Memory B cell (primary cell): Measurements from ENCODE around the gene LGALS1.

Experiments
- ATAC-seq: fragments of 150-1000 bp; cut with Tn5 transposase; 2 replicates; pipeline ENCODE4 v1.10.0; 2021; ENCODE audit warnings: low read depth, mild to moderate bottlenecking, moderate library complexity
- DNase-seq, 2 donors: peaks; one replicate each; pipeline ENCODE4 v3.0.0; 2022; ENCODE audit warnings: low spot score in 2 of 2
- H3K27ac Mint-ChIP-seq: one replicate; pipeline ENCODE4 v1.8.0; 2022; ENCODE audit warnings: mild to moderate bottlenecking, moderate library complexity, mixed read lengths
- H3K27me3 Mint-ChIP-seq: one replicate; pipeline ENCODE4 v1.8.0; 2022; ENCODE audit warnings: mixed read lengths
- H3K36me3 Mint-ChIP-seq: one replicate; pipeline ENCODE4 v1.8.0; 2022; ENCODE audit warnings: mild to moderate bottlenecking, mixed read lengths
- H3K4me1 Mint-ChIP-seq: one replicate; pipeline ENCODE4 v1.8.0; 2022; ENCODE audit warnings: mixed read lengths
- H3K4me3 Mint-ChIP-seq: one replicate; pipeline ENCODE4 v1.8.0; 2022; ENCODE audit warnings: mild to moderate bottlenecking, moderate library complexity, mixed read lengths
- H3K9me3 Mint-ChIP-seq: one replicate; pipeline ENCODE4 v1.8.0; 2022; ENCODE audit warnings: mixed read lengths

LGALS1 gene

DNA sequence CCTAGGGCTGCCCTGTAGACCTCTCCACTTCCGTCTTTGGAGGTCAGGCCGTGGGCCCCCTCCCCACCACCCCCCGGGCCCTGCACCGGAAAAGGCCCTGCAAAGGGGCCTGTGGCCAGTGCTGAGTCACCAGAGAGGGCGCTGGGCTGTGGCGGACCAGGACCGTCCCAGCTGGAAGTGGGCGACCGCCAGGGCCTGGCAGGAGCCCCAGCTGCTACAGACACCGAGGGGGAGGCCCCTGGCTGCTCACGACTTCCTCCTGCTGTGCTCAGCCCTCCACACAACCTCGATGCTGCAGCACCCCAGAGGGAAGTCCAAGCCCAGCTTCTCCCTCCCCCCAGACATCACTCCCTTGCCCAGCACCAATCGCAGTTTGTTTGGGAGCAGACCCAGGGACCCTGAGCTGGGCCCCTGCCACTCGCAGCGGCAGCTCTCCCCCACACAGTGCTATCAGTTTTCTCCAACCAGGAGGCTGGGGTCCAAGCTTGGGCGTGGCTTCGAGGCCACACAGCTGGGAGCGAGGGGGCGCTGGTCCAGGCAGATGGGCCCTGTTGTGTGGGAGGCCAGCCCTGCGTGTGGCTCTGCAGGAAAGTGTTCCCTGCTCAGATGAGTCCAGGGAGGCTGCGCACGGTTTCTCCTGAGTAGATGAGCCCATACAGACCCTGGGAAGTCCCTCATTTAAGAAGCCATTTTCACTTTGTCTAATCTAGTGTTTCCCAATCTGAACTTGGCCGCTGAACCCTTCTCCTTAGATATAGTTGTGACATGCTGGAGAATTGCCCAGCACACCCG lies 41.6 kb upstream of the LGALS1 start:
- Mint-ChIP-seq H3K27ac (peak overlapping the region; percentile 93), H3K27me3 (no peaks in the 10 kb centered on the region), H3K4me3 (peak overlapping the region; percentile 71), H3K4me1 (peaks cover 53% of the 10 kb centered on the region), H3K9me3 (no peaks in the 10 kb centered on the region), H3K36me3 (peaks cover 4% of the 10 kb centered on the region)
- DNase-seq, result peak; percentile 66 to 68
- ATAC-seq, result peak; percentile 81

DNA sequence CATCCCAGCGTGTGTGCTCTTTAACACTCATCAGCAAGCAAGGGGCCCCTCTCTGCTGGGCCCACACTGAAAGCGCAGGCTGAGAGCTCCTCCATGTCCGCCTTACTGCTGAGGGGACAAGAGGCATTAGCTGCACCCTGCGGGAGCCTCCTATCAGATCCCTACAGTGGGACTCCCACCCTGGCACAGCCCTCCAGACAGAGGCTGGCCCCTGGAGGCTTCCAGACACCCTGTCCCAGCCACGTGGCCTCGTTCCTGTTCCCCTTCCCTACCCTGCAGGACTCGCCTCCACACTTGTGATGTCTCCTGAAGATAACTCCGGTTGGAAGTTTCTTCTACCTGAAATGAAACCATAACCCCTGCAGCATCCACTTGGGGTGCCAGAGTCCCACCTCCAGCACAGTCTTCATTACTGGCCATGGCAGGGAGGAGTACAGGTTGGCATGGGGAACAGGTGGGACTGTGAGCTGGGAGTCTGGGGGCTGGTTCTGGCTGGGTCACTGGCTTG lies 41.0 kb upstream of the LGALS1 start:
- ATAC-seq, result no peak
- Mint-ChIP-seq H3K36me3 (peaks cover 1% of the 10 kb centered on the region), H3K4me1 (peaks cover 49% of the 10 kb centered on the region), H3K9me3 (no peaks in the 10 kb centered on the region), H3K27ac (peak overlapping the region; percentile 93), H3K4me3 (peak overlapping the region; percentile 71), H3K27me3 (no peaks in the 10 kb centered on the region)
- no peak for DNase-seq

DNA sequence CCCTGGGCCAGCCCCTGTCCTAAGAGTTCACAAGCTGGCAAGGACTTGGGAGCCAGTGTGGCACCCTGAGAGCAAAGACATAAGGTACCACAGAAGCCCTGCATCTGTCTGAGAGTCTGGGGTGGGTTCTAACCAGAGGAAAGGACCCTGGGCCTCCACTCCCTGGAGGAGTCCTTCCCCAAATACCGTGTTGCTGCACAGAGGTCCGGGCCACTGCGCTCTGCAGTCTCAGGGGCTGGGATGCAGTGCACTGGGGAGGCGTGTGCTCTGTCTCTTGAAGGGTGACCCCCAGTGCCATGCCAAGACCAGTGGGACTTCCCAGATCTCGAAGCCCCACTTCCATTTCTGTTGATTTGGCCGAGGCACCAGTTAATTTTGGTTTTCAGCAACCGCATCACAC lies 40.3 kb upstream of the LGALS1 start:
- ATAC-seq (no peak), DNase-seq (no peak)
- H3K27ac Mint-ChIP-seq, result peak overlapping the region; percentile 93
- H3K4me3 Mint-ChIP-seq, result no peak overlapping the region
- no peaks in the 10 kb centered on the region for H3K9me3 Mint-ChIP-seq
- H3K36me3 Mint-ChIP-seq, result peaks cover 1% of the 10 kb centered on the region
- H3K4me1 Mint-ChIP-seq, result peaks cover 49% of the 10 kb centered on the region
- H3K27me3 Mint-ChIP-seq, result no peaks in the 10 kb centered on the region

DNA sequence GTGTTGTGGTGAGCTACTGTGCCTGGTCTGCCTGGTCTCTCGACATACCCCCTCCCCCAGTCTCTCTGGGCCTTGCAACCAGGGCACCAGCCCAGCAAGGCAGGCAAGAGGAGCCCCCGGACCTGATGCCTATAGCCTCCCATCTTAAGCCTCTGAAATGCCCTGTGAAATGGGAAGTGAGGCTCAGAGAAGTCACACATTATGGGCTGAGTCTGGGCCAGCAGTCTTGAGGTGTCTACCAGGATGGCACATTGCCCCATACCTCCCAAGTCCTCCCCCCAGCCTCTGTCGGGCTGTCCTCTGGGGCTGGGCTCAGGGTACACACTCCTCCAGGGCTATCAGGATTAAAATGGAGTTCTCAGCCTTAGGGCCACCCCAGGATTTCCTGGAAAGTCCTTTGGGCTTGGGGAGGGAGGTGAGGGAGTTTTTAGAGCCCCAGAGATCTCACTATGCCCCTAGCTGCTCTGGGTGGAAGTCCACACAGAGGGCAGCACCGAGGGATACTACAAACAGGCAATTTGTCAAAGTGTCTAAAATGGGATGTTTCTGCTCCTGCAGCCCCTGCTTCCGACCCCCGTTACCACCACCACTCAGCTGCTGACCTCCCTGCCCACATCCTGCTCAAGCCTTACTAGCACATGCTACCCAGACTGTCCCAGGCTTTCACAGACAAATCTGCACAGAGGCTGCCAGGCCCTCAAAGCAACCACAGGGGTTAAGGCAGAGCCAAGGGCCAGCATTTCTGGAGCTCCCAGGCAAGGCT lies 39.1 kb upstream of the LGALS1 start:
- peaks cover 52% of the 10 kb centered on the region for H3K4me1 Mint-ChIP-seq
- DNase-seq (no peak), ATAC-seq (no peak)
- peak overlapping the region; percentile 51 for H3K4me3 Mint-ChIP-seq
- peak overlapping the region; percentile 69 for H3K27ac Mint-ChIP-seq
- no peaks in the 10 kb centered on the region for H3K27me3 Mint-ChIP-seq
- H3K36me3 Mint-ChIP-seq, result peaks cover 1% of the 10 kb centered on the region
- H3K9me3 Mint-ChIP-seq, result no peaks in the 10 kb centered on the region

DNA sequence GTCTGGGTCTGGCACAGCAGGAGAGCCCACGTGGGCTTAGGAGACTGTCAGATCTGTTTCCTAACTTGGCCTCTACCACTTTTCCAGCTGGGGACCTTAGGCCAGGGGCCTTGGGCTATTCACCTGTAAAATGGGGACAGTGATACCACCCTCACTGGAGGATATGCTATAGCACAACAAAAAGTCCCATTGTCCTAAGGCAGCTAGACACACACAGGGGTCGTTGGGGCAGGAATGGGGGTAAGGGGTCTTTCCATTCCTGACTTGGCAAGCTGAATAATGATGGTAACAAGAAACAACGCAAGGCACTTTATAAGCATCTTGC lies 38.5 kb upstream of the LGALS1 start:
- Mint-ChIP-seq H3K36me3 (peaks cover under 1% of the 10 kb centered on the region), H3K27ac (peak overlapping the region; percentile 69), H3K4me1 (peaks cover 52% of the 10 kb centered on the region), H3K27me3 (no peaks in the 10 kb centered on the region), H3K9me3 (no peaks in the 10 kb centered on the region), H3K4me3 (peak overlapping the region; percentile 51)
- no peak for DNase-seq
- no peak for ATAC-seq

DNA sequence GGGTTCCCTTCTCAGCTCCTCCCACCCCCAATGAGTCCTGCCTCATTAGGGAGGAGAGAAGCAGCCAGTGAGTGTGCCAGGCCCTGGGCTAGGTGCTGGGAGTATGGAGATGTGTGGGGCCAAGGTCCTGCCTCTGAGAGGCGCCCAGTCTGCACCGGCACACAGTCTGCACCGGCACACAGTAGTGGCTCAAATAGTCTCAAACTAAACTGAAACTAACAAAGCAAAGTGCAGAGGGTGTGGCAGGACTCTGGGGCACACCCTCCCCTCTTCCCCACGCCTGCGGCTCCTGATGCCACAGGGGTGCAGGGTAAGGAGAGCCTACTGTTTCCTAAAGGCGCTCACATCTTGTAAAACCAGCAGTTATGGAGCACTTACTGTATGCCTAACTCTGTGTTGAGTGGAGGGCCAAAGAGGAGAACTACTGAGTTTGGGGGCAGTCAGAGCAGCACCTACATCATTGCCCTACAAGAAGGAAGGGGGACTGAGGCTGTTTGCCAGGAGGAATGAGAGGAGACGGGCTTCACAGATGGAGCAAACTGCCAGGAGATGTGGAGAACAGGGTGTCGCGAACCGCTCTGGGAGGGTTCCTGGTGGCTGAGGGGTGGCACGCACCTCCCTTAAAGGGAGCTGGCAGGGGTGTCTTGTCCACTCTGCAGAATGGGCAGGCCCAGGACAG lies 36.9 kb upstream of the LGALS1 start:
- DNase-seq (no peak), ATAC-seq (peak; percentile 17)
- Mint-ChIP-seq H3K27me3 (no peaks in the 10 kb centered on the region), H3K27ac (peak overlapping the region; percentile 88), H3K36me3 (peaks cover 7% of the 10 kb centered on the region), H3K4me1 (peaks cover 50% of the 10 kb centered on the region), H3K4me3 (peak overlapping the region; percentile 92), H3K9me3 (no peaks in the 10 kb centered on the region)

DNA sequence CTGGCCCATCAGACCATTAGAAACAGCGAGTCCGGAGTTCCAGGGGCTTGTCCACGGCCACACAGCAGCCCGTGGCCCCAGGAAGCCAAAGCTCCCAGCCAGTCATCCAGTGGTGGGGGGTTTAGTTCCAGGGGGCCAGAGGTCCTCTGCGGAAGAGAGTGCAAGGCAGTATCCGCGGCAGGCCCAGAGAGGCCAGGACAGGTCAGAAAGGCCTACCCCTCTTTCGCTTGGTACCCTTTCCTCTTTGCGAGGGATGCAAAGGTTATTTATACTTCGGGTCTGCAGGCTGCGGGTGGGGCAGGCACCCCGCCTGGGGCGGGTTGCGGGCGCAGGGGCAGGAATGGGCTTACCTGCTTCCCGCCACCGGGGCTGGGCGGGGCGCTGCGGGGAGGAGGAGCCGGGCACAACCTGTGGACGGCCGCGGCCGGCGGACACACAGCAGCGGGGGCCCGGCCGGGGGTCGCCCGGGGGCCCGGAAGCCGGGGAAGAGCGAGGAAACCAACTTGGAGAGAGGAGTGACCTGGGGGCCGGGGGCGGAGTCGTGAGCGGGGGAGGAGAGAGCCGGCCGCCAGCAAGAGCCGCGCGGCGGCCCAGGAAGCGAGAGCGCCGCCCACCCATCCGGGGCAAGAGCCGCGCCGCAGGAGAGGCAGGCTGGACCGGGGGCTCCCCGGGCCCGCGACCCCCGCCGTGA lies 36.2 kb upstream of the LGALS1 start, which contains the start of gene SH3BP1:
Gene SH3BP1, plus strand, starts transcription at position 600 of the 691 bp plus-strand sequence. CDS start 119 bp downstream, outside the sequence.
- DNase-seq (no peak), ATAC-seq (peak; percentile 37)
- H3K27me3 Mint-ChIP-seq, result no peaks in the 10 kb centered on the region
- H3K4me1 Mint-ChIP-seq, result peaks cover 48% of the 10 kb centered on the region
- peak within 1 kb of the TSS; percentile 88 for H3K27ac Mint-ChIP-seq
- no peaks in the 10 kb centered on the region for H3K9me3 Mint-ChIP-seq
- peaks cover 11% of the 10 kb centered on the region for H3K36me3 Mint-ChIP-seq
- H3K4me3 Mint-ChIP-seq, result peak within 1 kb of the TSS; percentile 92

DNA sequence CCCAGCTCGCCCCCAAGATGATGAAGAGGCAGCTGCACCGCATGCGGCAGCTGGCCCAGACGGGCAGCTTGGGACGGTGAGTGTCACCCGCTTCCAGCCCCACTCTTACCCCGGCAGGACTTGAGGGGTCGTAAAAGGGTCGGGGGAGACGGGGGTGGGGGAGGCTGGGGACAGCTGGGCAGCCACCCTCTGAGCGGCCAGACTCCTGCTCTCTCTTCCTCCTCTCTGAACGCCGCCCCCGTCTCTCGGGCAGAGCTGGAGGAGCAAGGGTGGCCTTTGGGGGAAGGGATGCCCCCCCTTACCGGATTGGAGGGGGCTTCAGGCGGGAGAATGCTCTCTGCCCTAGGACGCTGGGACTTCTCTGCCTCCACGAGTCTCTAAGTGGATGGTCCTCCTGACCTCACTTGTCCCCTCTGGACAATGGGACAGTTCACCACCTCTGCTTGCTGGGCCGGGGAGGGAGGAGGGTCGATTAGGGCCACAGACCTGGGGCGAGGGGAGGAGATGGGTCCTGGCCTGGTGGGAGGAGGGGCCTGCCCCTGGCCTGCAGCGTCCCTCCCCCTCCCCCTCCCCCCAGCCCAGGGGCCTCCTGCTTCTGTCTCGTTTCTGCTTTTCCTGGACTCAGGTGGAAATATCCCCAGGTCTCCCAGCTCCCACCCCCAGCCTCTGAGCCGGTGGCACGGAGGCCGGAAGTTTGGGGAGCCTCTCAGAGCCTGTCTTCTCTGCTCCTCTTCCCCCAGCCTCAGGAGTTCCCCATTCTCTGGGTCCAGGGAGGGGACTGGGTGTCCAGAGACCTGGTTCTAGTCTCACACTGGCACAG lies 35.5 kb upstream of the LGALS1 start:
- Mint-ChIP-seq H3K4me1 (peaks cover 44% of the 10 kb centered on the region), H3K27ac (peak overlapping the region; percentile 74), H3K36me3 (peaks cover 13% of the 10 kb centered on the region), H3K4me3 (peak overlapping the region; percentile 92), H3K9me3 (no peaks in the 10 kb centered on the region), H3K27me3 (no peaks in the 10 kb centered on the region)
- no peak for DNase-seq
- ATAC-seq, result peak; percentile 18

DNA sequence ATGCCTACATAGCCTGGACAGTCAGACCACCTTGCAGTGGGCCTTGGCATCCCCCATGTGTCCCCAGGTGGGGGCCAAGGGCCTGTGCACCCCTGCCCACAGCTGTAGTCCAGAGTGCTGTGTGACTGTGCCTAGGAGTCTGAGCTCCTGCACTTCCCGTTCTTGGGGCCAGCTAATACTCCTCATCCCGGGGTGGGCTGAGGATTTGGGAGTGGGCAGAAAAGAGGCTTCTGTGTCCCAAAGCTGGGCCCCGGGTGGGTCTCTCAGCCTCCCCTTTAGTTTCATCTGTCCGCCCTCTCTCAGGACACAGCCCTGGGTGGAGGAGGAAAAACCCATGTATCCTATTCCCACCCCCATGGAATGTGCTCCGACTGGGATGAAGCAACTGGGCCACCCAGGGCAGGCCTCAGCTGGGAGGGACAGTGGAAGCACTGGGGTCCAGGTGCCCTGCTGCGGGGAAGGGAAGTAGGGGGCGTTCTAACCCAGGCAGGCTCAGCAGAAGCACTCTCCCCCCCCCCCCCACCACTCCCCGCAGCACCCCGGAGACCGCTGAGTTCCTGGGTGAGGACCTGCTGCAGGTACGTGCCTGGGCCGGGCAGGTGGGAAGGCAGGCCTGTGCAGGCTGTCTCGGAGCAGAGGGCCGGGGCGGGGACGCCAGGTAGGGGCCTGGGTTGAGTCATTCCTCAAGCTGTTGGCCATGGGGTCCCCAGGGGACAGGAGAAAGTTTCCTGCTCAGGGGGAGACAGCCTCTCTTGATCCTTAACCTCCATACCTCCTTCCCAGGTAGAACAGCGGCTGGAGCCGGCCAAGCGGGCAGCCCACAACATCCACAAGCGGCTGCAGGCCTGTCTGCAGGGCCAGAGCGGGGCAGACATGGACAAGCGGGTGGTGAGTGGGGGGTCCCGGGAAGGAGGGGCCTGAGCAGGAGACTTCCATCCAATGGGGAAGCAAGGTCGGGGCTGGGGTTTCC lies 34.6 kb upstream of the LGALS1 start:
- Mint-ChIP-seq H3K27ac (peak overlapping the region; percentile 74), H3K36me3 (peaks cover 13% of the 10 kb centered on the region), H3K4me3 (peak overlapping the region; percentile 92), H3K4me1 (peaks cover 45% of the 10 kb centered on the region), H3K27me3 (no peaks in the 10 kb centered on the region), H3K9me3 (no peaks in the 10 kb centered on the region)
- DNase-seq, result no peak
- ATAC-seq, result peak; percentile 10

DNA sequence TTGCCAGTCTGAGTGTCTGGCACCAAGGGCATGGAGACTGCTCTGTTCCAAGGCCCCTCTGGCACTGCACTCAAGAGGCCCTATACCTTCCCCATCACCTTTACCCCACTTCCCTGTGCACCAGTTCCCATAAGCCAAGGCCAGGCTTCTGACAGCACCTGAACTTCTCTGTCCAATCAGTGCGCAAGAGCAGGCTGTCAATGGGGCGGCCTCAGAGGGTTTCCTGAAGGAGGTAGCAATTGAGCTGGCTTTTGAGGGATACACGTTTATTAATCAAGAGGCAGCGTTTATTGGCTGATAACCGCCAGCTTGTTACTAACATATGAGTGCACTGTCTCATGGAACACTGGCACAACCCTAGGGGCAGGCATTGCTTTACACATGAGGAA lies 33.9 kb upstream of the LGALS1 start:
- peak overlapping the region; percentile 32 for H3K4me3 Mint-ChIP-seq
- no peaks in the 10 kb centered on the region for H3K9me3 Mint-ChIP-seq
- no peak overlapping the region for H3K27ac Mint-ChIP-seq
- DNase-seq (no peak), ATAC-seq (no peak)
- H3K27me3 Mint-ChIP-seq, result no peaks in the 10 kb centered on the region
- H3K4me1 Mint-ChIP-seq, result peaks cover 40% of the 10 kb centered on the region
- peaks cover 15% of the 10 kb centered on the region for H3K36me3 Mint-ChIP-seq

DNA sequence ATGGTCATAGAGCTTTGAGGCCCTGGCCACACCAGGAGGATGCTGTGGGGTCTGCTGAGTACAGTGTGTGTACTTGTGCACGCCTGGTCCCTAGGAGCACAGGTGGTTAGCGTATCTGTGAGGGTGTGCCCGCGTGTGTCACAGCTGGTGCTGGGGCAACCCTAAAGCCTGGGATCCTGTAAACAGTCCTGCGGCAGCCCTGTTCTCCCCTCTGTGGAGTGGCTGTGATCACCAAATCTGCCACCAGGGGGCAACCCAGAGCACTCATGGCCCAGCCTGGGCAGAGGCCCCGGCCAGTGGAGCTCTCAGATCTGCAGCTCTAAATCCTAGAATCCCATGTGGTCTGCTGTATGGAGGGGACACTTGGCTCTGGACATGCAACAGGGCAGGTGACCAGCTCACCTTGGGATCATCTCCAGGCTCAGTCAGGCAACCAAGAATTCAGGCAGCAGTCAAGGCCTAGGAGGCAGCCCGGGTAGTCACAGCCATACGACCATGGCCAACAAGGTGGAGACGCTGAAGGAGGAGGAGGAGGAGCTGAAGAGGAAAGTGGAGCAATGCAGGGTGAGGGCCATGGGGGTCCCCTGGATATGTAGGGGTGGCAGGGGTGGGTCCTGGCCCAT lies 32.1 kb upstream of the LGALS1 start:
- Mint-ChIP-seq H3K36me3 (peaks cover 19% of the 10 kb centered on the region), H3K9me3 (no peaks in the 10 kb centered on the region), H3K27ac (peak overlapping the region; percentile 89), H3K4me1 (peaks cover 32% of the 10 kb centered on the region), H3K4me3 (peak overlapping the region; percentile 2), H3K27me3 (no peaks in the 10 kb centered on the region)
- DNase-seq (peak; percentile 87 to 96), ATAC-seq (peak; percentile 66)

DNA sequence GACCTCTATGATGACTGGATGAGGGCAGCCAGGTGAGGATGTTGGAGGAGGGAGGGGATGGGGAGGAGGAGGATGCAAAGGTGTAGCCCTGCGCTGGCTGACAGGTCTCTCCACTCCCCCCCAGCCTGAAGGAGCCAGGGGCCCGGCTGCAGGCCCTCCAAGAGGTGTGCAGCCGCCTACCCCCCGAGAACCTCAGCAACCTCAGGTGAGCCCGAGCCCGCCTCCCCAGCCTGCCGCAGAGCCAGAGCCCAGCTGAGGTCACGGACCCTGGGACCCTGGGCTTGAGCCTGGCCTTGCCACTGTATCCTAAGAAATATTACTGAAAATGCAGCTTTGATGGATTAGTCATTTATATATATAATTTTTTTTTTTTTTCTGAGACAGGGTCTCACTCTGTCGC lies 28.1 kb upstream of the LGALS1 start:
- H3K36me3 Mint-ChIP-seq, result peaks cover 26% of the 10 kb centered on the region
- no peaks in the 10 kb centered on the region for H3K9me3 Mint-ChIP-seq
- peaks cover 14% of the 10 kb centered on the region for H3K4me1 Mint-ChIP-seq
- no peaks in the 10 kb centered on the region for H3K27me3 Mint-ChIP-seq
- DNase-seq (no peak), ATAC-seq (no peak)
- H3K4me3 Mint-ChIP-seq, result no peak overlapping the region
- no peak overlapping the region for H3K27ac Mint-ChIP-seq
